IMR-90 (cell line): ENCODE results near the gene TNN. TPM values are rescaled to one million over a fixed set of nuclear protein-coding genes. Genes with fewer than 3 reads are reported as not detected.

Source experiments
- ATAC-seq: fragments of 200-7000 bp; cut with Tn5 transposase; 2 replicates; pipeline ENCODE4 v1.9.1; 2020; ENCODE audit warnings: low read depth, mild to moderate bottlenecking, moderate library complexity
- BruUV-seq: library from RNA; stranded (reverse); fragments of 400-500 nt; replicated peaks from 2 replicates; lab custom pipeline; 2021; lab: Mats Ljungman, UMichigan
- CTCF ChIA-PET: fragments of 300-600 bp; formaldehyde crosslinking; extraction: SDS; loops from one replicate; lab custom pipeline; 2021; ENCODE audit warnings: antibody characterized with exemption; lab: Yijun Ruan, JAX
- POLR2A ChIA-PET: fragments of 300-600 bp; sonication (Branson Sonifier 250); formaldehyde crosslinking; loops from one replicate; lab custom pipeline; 2022; ENCODE audit warnings: antibody characterized with exemption; ENCODE audit not compliant: unreplicated experiment; lab: Charles Lee
- DNase-seq: peaks from one replicate; pipeline ENCODE4 v3.0.0; 2013
- H2AFZ ChIP-seq: replicated peaks from 2 replicates; pipeline ENCODE3; 2013; ENCODE audit warnings: low read length, mild to moderate bottlenecking; ENCODE audit not compliant: poor library complexity
- H2AK5ac ChIP-seq: 2 replicates; pipeline ENCODE4 v1.6.1; 2013; ENCODE audit warnings: low read depth, low read length, inconsistent platforms
- H2AK9ac ChIP-seq: replicated peaks from 2 replicates; pipeline ENCODE3; 2013; ENCODE audit warnings: mild to moderate bottlenecking, low read depth, low read length, moderate library complexity; ENCODE audit not compliant: poor library complexity
- H2BK120ac ChIP-seq: 2 replicates; pipeline ENCODE4 v1.6.1; 2013; ENCODE audit warnings: low read depth, low read length, inconsistent platforms
- H2BK15ac ChIP-seq: 3 replicates; pipeline ENCODE4 v1.6.1; 2013; ENCODE audit warnings: low read depth, low read length, inconsistent platforms
- H2BK20ac ChIP-seq: 2 replicates; pipeline ENCODE4 v1.6.1; 2013; ENCODE audit warnings: low read depth, mild to moderate bottlenecking, inconsistent platforms, low read length, moderate library complexity
- H2BK5ac ChIP-seq: 2 replicates; pipeline ENCODE4 v1.6.1; 2013; ENCODE audit warnings: mild to moderate bottlenecking, low read depth, low read length, inconsistent platforms; ENCODE audit not compliant: poor library complexity, severe bottlenecking
- H3K14ac ChIP-seq: replicated peaks from 2 replicates; pipeline ENCODE4 v1.6.1; 2013; ENCODE audit warnings: low read depth, low read length, inconsistent platforms
- H3K18ac ChIP-seq: 2 replicates; pipeline ENCODE4 v1.6.1; 2013; ENCODE audit warnings: low read depth, low read length, control low read depth
- H3K23ac ChIP-seq: 2 replicates; pipeline ENCODE4 v1.6.1; 2013; ENCODE audit warnings: low read depth, low read length, inconsistent platforms
- H3K27ac ChIP-seq: 2 replicates; pipeline ENCODE4 v1.5.1; 2013; ENCODE audit warnings: mild to moderate bottlenecking, control low read depth, low read length; ENCODE audit not compliant: insufficient read depth
- H3K27me3 ChIP-seq: 2 replicates; pipeline ENCODE4 v1.6.1; 2013; ENCODE audit warnings: low read length; ENCODE audit not compliant: control insufficient read depth, insufficient read depth
- H3K36me3 ChIP-seq: 2 replicates; pipeline ENCODE4 v1.6.1; 2013; ENCODE audit warnings: low read length, mixed read lengths; ENCODE audit not compliant: control insufficient read depth, insufficient read depth
- H3K4ac ChIP-seq: 2 replicates; pipeline ENCODE4 v1.6.1; 2013; ENCODE audit warnings: low read depth, low read length, inconsistent platforms
- H3K4me1 ChIP-seq: 2 replicates; pipeline ENCODE4 v1.6.1; 2013; ENCODE audit warnings: low read length, mixed read lengths; ENCODE audit not compliant: control insufficient read depth, insufficient read depth
- H3K4me2 ChIP-seq: 2 replicates; pipeline ENCODE4 v1.6.1; 2013; ENCODE audit warnings: low read depth, mild to moderate bottlenecking, control low read depth, low read length, moderate library complexity
- H3K4me3 ChIP-seq: 2 replicates; pipeline ENCODE4 v1.5.1; 2013; ENCODE audit warnings: low read depth, mild to moderate bottlenecking, control low read depth, low read length, moderate library complexity; ENCODE audit not compliant: insufficient read depth
- H3K56ac ChIP-seq: 2 replicates; pipeline ENCODE4 v1.6.1; 2013; ENCODE audit warnings: low read length, inconsistent platforms; ENCODE audit not compliant: insufficient read depth; ENCODE audit errors: extremely low read depth
- H3K79me1 ChIP-seq, 2 experiments: 2 replicates each; pipeline ENCODE4 v1.6.1; 2013; ENCODE audit warnings: low read length in 2 of 2, inconsistent platforms in 1 of 2, low read depth in 1 of 2
- H3K9ac ChIP-seq: 2 replicates; pipeline ENCODE4 v1.6.1; 2013; ENCODE audit warnings: low read depth, low read length, control low read depth
- H3K9me1 ChIP-seq: 2 replicates; pipeline ENCODE4 v1.6.1; 2013; ENCODE audit warnings: low read length, inconsistent platforms; ENCODE audit not compliant: insufficient read depth
- H3K9me3 ChIP-seq: 2 replicates; pipeline ENCODE4 v1.6.1; 2013; ENCODE audit warnings: low read length; ENCODE audit not compliant: control insufficient read depth, insufficient read depth
- H4K20me1 ChIP-seq: 2 replicates; pipeline ENCODE4 v1.6.1; 2013; ENCODE audit warnings: low read length, inconsistent platforms; ENCODE audit not compliant: insufficient read depth
- H4K5ac ChIP-seq: 2 replicates; pipeline ENCODE4 v1.6.1; 2013; ENCODE audit warnings: mild to moderate bottlenecking, low read depth, low read length, control low read depth
- H4K8ac ChIP-seq, 2 experiments: 2 replicates each; pipeline ENCODE4 v1.6.1; 2013; ENCODE audit warnings: low read depth in 2 of 2, low read length in 2 of 2, control low read depth in 1 of 2, inconsistent platforms in 1 of 2
- H4K91ac ChIP-seq: 2 replicates; pipeline ENCODE4 v1.6.1; 2013; ENCODE audit warnings: low read depth, low read length, inconsistent platforms; ENCODE audit not compliant: insufficient read depth
- BHLHE40 ChIP-seq: fragments of 150-350 bp; IDR thresholded peaks from 2 replicates; pipeline ENCODE4 v1.6.1; 2016; ENCODE audit warnings: mild to moderate bottlenecking, low read depth, low read length
- CEBPB ChIP-seq: IDR thresholded peaks from 2 replicates; pipeline ENCODE4 v1.6.1; 2012; ENCODE audit warnings: low read depth, low read length, improper control_type of control experiment
- CHD1 ChIP-seq: IDR thresholded peaks from 2 replicates; pipeline ENCODE4 v1.6.1; 2012; ENCODE audit warnings: low read depth, low read length, improper control_type of control experiment
- MAFK ChIP-seq: IDR thresholded peaks from 2 replicates; pipeline ENCODE4 v1.6.1; 2012; ENCODE audit warnings: low read depth, low read length, improper control_type of control experiment
- MAZ ChIP-seq: IDR thresholded peaks from 2 replicates; pipeline ENCODE4 v1.6.1; 2012; ENCODE audit warnings: low read depth, mild to moderate bottlenecking, low read length, improper control_type of control experiment, moderate library complexity, borderline replicate concordance
- MXI1 ChIP-seq: IDR thresholded peaks from 2 replicates; pipeline ENCODE4 v1.6.1; 2012; ENCODE audit warnings: low read depth, mild to moderate bottlenecking, low read length, moderate library complexity, borderline replicate concordance
- POLR2A ChIP-seq: IDR thresholded peaks from 2 replicates; pipeline ENCODE4 v1.6.1; 2012; ENCODE audit warnings: mild to moderate bottlenecking, low read depth, low read length
- RAD21 ChIP-seq: IDR thresholded peaks from 2 replicates; pipeline ENCODE4 v1.6.1; 2012; ENCODE audit warnings: low read length, improper control_type of control experiment
- RFX5 ChIP-seq: IDR thresholded peaks from 2 replicates; pipeline ENCODE4 v1.8.0; 2012; ENCODE audit warnings: low read depth, mild to moderate bottlenecking, low read length, moderate library complexity
- WGBS, 2 experiments: methylation state at CpG; one replicate each; pipeline versions ENCODE4 v1.1.5 to v1.1.7; 2013; ENCODE audit warnings: missing lambda C conversion rate in 2 of 2; ENCODE audit not compliant: insufficient read length in 1 of 2; ENCODE audit errors: extremely low coverage in 2 of 2; 5-methylcytosine and 5-hydroxymethylcytosine counted together
- dilution Hi-C: fragments of 300-500 bp; cut with HindIII; formaldehyde crosslinking; loops from one replicate; pipeline ENCODE4 v1.14.3; 2018; ENCODE audit warnings: low sequenced_read_pairs; ENCODE audit not compliant: unreplicated experiment
- in situ Hi-C: fragments of 300-500 bp; cut with MboI; formaldehyde crosslinking; loops from 3 replicates; pipeline ENCODE4 v1.14.3; 2019; ENCODE audit warnings: low sequenced_read_pairs, inconsistent platforms, mixed read lengths
- intact Hi-C: fragments of 100-400 bp; cut with micrococcal nuclease; formaldehyde crosslinking; loops from 2 replicates; pipeline ENCODE4 v1.10.0; 2022
- polyA plus RNA-seq, 3 experiments: library from polyadenylated mRNA; depleted of rRNA; stranded (reverse); fragments of >200 nt; gene quantifications; 2 replicates each; pipeline ENCODE4 v1.2.3, GENCODE V29; 2012; ENCODE audit warnings: low replicate concordance in 1 of 3
- total RNA-seq: library from RNA; depleted of rRNA; stranded (reverse); fragments of >200 nt; gene quantifications from 2 replicates; pipeline ENCODE4 v1.2.3, GENCODE V29; 2012
- TF ChIP-seq, protein P1 (sequence below): conservative IDR thresholded peaks from 2 replicates; pipeline ENCODE4 v1.5.1; 2012; ENCODE audit warnings: mild to moderate bottlenecking, low read depth, low read length, improper control_type of control experiment

TNN gene
- total and polyA plus RNA-seq, 2 of the 4 experiments (the other 2 are of a cell fraction) = not detected

DNA sequence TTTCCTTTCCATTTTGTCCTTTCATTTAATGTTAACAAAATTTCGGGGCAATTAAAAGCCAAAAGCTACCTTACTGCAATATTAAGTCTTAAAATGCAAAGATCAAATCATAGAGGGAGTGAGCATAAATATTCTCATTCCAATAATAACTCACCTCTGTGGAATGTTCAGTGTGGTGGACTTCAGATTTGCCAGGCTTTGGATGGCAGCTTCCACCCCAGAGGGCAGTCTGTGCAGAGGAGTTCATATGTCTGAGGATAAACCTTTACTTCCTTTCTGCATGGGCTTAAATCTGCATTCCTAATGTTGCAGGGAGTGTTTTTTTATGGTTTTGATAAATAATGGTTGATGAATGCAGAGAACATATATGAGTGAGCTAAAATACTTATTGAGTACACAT, 108.6 kb downstream of the TNN start:
- Histone ChIP-seq H3K56ac (no peak overlapping the region), H2BK15ac (no peak overlapping the region), H3K14ac (no peak overlapping the region), H4K20me1 (no peaks in the 10 kb centered on the region), H3K4ac (no peak overlapping the region), H2BK120ac (no peak overlapping the region), H3K9me3 (no peaks in the 10 kb centered on the region), H2AFZ (no peak overlapping the region), H2AK5ac (no peak overlapping the region), H3K4me1 (no peaks in the 10 kb centered on the region), H2AK9ac (no peak overlapping the region), H4K5ac (no peak overlapping the region), H3K9me1 (no peaks in the 10 kb centered on the region), H3K4me2 (no peak overlapping the region), H3K4me3 (no peak overlapping the region), H2BK20ac (no peak overlapping the region), H4K91ac (no peak overlapping the region), H3K9ac (no peak overlapping the region), H3K23ac (no peak overlapping the region), H3K79me1 (no peaks in the 10 kb centered on the region), H3K36me3 (no peaks in the 10 kb centered on the region), H3K27ac (no peak overlapping the region), H3K27me3 (no peaks in the 10 kb centered on the region), H4K8ac (no peak overlapping the region), H3K18ac (no peak overlapping the region), H2BK5ac (no peak overlapping the region)
- dilution Hi-C loops = no loop called here
- DNase-seq (no peak), ATAC-seq (no peak)
- intact Hi-C loops = no loop called here
- ChIA-PET CTCF (interaction anchor here (1.1 kb wide), 1 partner anchor 10 kb away, joined by 4 read pairs; no protein-coding TSS in a partner anchor), POLR2A (no interaction called here)
- TF ChIP-seq MAZ (no peak), POLR2A (no peak), RAD21 (no peak), CHD1 (no peak), RFX5 (no peak), CEBPB (no peak), BHLHE40 (no peak), MAFK (no peak), MXI1 (no peak)
- TF ChIP-seq, protein P1, sequence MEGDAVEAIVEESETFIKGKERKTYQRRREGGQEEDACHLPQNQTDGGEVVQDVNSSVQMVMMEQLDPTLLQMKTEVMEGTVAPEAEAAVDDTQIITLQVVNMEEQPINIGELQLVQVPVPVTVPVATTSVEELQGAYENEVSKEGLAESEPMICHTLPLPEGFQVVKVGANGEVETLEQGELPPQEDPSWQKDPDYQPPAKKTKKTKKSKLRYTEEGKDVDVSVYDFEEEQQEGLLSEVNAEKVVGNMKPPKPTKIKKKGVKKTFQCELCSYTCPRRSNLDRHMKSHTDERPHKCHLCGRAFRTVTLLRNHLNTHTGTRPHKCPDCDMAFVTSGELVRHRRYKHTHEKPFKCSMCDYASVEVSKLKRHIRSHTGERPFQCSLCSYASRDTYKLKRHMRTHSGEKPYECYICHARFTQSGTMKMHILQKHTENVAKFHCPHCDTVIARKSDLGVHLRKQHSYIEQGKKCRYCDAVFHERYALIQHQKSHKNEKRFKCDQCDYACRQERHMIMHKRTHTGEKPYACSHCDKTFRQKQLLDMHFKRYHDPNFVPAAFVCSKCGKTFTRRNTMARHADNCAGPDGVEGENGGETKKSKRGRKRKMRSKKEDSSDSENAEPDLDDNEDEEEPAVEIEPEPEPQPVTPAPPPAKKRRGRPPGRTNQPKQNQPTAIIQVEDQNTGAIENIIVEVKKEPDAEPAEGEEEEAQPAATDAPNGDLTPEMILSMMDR = no peak
- in situ Hi-C loops = no loop called here
- BruUV-seq = no TSS peak
- WGBS, 2 experiments = no CpG with 5 or more reads among the region's 1 CpG
